Activated CD8-positive, alpha-beta memory T cell treated with anti-CD3 and anti-CD28 coated beads, Interleukin-2, amount 50 U/mL, for 1 hour (primary cell): ENCODE measurements around the gene IFT20.
"Not testable (repeated sequence)": the region's sequence is repeated elsewhere in the genome, so short reads cannot be mapped to it uniquely, and the experiment has no call there.

ENCODE experiments used
- DNase-seq: peaks from one replicate; pipeline ENCODE4 v3.0.0-alpha.2; 2020; ENCODE audit errors: extremely low read depth

IFT20 gene

DNA sequence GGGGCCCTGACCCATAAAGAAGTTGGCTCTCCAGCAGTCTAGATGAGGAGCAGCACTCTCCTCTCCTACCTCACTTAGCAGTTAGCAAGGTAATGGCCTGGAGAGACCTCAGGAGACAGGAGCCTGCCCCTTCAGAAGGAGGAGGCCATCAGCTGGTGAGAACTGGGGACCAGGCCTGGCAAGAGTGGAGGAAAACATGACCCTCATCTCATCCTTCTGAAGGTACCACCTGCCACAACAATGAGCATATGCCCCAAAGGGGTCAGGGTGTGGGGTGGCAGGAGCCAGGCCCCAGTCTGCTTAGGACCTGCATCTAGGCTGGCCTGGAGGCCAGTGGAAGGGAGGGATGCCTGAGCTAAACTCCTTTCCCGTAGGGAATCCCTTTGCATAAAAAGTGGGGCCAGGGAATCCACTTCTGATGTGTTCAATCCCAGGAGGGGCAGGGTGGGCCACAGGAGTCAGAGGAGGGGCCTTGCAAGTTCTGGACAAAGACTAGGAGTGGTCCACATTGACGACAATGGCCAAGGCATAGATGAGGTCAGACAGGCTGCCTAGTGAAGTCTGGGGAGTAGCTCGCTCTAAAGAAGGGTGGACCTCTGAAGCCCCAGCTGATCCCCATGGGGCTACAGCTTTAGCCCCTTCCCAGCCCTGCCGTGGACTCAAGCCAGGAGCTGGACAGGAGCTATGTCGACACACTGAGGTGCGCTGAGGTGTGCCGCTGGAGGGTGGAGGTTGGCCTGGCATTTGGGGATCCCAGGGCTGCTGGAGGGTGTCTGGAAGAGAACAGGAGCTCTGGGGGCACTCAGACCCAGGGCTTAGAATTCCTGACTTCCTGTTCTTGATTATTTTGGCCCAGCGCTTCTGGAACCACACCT is 28.7 kb upstream of the IFT20 start:
- no peak for DNase-seq

DNA sequence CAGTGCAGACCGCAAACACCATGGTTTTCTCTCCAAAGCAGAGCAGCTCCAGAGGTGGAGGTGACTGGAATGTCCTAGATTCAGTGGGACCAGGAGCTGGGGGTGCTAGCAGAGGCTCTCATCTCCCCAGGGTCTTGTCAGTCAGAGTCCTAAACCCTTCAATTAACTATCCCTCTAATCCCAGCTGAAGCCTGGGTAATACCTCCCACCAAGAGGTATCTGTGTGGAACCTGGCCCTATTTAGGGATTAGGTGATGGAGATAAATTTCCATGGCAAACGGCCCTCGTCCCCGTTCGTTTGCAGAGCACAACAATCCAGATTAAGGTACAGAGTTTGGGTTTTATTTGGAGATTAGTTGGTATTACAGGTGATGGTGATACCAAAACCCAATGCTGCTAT is 27.9 kb upstream of the IFT20 start:
- DNase-seq = no peak

DNA sequence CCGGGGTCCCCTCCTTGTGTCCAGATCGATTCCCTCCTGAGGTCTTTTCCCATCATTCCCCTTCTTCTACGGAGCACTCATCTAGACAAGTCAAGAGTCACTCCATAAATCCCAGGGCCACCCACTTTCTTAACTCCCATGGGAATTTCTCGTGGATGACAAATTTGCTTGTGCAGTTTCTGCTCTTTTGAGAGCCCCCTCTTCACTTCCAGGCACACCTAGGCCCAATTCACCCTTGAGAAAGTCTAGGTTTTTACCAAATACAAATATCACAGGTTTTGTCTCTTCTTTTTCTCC is 22.6 kb upstream of the IFT20 start:
- DNase-seq = no peak

DNA sequence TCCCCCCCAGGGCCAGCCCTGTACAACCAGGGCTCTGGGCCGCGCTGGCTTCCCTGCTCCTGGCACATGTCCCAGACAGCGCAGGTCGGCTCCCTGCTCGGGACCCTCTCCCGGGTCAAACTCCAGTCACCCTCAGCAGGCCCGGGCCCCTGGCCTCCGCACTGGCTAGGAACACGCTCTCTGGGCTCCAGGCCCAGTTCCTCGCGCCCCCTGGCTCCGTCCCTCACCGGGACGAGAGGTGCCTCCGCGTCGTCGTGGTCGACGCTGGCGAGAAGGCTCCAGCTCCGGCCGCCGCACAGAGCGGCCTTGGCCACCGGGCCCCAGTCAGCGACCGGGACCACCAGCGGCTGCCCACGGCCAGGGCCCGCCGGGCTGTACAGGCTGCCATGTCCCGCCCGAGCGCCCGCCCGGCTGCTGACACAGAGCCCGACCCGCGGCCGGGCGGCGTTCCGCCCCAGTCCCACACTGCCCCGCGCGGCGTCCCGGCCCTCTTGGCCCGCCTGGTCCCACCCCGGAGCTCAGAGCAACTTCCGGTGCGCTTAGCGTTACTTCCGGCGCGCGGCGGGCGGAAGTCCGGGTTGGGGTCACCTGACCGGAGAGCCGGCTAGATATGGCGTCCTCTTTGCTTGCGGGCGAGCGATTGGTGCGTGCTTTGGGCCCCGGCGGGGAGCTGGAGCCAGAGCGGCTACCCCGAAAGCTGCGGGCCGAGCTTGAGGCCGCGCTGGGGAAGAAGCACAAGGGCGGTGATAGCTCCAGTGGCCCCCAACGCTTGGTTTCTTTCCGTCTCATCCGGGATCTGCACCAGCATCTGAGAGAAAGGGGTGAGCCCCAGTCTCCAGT is 22.0 kb upstream of the IFT20 start, which contains the start of gene POLDIP2:
POLDIP2 (minus strand) TSS at position 467 of the 840 bp plus-strand sequence; CDS start at position 388, 79 bp downstream.
- DNase-seq = peak; percentile 81

DNA sequence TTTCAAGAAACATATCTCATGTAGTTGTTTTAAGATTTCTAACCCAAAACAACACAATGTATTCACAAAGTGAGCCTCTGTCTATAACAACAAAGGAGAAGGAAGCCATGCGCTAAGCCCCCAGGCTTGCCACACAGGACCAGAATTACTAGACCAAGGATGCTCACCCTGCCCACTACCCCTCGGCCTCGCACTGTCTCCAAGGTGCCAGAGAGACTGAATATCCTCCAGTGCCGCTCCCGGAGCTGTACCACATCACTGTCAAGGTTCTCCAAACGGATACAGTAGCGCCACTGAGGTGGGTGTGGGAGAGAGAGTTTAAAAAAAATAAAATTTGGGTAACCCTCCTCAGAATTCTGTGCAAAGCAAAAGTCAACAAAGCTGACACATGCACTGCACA is 15.0 kb upstream of the IFT20 start:
- DNase-seq = no peak

DNA sequence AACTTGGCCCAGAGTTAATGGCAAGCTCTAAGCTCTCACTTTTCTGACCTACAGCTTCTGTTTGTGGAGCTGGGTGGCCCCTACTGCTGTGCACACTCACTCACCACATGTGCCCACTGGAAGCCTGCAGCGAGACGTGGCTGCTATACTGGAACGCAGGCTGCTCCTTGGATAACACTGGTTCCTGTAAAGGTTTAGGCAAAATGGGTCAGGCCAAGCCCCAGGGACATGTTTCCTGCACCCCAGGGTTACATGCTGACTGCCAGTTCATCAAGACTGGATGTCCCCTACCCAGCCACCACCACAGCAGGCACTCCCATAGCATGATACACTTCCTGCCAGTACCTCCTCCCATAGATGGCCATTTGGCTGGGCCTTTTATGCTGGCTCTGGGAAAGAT is 13.7 kb upstream of the IFT20 start:
- no peak for DNase-seq

DNA sequence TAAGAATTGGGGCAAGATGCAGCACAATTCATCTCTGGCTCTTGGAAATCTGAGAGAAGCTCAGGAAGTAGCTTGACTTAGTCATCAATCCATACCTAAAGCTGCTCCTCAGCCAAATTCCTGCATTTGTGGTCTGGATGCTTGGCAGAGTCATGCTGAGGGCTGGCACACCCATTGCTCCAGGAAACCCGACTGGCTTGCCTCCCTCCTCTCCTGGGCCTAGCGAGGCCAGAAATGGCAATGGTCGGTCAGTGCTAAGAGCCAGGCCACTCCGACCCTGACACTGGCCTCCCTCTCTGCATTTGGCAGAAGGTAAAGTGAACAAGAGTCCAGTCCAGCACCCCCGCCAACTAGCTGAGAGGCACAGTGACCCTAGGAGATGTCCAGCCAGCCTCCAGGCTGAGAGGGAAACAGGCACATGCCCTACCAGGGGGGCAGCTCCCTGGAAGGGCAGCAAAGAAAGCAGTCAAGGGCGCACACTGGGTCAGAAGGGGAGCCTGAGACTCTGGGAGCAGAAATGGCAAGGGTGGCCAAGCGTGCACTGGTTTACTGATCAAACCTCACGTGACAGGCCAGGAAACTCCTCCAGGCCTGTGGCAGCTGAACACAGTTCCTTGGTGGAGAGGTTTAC is 12.1 kb upstream of the IFT20 start:
- no peak for DNase-seq

DNA sequence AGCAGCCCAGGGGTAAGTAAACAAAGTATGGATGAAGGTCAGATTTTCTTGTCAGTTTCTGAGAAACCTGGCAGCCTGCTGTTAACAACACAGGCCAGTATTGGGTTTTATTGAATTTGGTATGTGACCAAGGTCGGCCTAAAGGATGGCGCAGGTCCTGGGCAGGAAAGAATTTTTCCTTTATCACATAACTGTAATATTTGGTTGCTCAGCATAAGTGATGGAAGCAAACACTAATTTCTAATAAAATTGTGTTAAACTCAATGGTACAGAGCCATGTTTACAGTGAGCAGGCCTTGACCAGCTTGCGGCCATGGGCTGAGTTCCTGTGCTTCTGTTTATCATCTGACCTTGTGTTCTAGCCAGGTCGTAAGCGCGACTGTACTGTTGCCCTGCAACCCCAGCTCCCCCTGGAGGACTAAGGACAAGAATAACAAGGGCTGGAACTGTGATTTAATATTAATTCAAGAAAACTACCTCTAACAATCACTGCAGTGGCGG is 11.5 kb upstream of the IFT20 start:
- DNase-seq = no peak

DNA sequence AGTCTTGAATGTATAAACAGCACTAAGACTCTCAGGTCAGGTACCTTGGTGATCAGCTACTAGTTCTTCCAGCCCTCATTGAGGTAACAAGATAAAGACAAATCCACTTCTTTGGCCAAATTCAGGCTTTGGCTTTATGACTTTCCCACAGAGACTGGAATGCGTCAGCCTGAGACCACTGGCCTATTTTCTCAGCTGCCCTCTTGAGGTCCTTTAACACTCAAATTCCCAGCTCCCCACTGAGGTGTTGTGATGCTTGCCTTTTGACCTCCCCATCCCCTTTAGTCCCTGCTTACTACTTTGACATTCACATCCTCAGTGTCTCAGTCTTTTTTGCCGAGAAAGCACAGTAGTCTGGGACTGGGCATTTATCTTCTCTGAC is 10.9 kb upstream of the IFT20 start:
- DNase-seq = no peak

DNA sequence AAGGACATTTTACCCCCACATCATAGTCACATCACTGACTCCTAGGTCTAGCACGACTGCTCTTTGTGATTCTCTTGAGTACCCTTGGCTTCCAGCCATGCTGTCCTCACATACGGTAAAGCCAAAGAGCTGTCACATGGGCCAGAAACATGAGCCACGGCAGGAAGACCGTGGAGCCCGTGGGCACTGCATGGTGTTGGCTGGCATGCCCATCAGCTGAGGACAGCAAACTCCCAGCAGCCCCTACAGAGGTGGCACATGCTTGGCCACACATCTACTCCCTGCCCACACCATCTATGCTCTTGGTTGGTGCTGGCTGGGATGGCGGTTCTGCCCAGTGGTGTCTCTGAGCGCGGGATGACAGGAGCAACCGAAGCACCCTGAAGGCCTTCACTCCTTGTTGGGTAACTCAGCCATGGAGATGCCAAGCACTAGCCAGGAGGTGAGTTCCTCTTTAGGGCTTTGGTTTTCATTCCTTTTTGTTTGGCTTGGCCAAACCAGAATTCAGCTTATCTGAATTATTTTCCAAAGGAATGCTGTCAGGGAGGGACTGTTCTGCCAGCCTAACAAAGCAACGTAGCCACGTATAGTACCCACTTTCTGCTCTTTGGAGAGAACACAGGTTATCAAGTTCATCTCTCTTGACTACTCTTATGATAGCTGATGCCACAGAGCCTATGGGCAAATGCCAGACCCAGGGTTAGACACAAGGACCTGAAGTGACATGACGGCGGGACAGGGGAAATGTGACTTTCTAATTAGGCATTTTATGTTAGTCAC is 10.3 kb upstream of the IFT20 start:
- DNase-seq = no peak

DNA sequence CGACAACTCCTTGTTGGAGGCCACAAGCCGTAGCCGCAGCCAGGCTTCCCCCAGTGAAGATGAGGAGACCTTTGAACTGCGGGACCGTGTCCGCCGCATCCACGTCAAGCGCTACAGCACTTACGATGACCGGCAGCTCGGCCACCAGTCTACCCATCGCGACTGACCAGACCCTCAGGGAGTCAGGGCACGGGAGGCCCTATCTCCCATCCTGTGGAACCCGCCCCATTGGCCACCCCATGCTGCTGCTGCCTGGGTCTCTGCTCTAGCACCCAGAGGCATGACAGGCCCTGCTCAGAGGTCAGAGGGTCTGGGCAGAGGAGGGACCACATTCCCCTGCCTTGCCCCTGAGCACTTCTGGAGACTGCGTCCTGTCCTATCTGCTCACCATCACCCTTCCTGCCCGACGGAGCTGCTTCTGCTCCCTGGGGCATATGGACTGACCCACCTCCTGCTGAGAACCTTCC is 9.2 kb upstream of the IFT20 start:
- no peak for DNase-seq

DNA sequence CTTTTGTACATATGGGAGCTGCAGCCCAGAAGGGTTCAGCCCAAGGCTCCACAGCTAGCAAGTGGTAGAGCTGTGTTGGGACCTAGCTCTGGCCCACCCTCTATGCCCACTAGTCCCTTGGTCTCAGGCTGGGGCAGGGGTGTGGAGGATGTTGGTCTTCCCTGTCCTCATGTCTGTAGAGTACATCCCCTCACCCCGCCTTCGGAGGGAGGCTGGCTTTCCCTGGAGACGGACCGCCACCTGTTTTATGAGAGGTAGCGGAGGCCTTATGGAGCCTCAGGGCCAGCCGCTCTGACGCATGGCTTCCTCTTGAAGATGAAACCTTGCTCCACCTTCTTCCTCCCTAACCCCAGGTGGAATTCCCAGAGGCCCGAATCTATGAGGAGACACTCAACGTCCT is 8.7 kb upstream of the IFT20 start:
- DNase-seq = no peak

DNA sequence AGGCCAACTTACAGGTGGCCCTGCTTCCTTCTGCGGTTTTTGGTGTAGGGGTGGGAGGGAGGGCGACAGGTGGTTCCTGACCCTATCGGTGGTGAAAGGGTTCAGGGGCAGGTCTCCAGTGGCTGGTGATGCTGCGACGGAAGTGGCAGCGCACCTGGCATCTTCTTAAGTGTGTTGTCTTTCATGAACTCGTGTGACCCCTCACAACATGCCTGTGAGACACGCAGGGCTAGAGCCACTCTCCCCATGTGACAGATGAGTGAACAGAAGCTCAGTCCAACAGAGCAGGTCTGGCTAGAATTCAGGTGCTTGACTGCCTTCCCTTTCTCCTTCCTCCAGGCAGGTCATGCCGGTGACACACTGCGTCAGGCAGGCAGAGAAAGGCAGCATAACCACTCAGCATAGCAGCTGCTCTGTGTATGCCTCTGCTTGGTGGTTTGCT is 8.2 kb upstream of the IFT20 start:
- DNase-seq = no peak

DNA sequence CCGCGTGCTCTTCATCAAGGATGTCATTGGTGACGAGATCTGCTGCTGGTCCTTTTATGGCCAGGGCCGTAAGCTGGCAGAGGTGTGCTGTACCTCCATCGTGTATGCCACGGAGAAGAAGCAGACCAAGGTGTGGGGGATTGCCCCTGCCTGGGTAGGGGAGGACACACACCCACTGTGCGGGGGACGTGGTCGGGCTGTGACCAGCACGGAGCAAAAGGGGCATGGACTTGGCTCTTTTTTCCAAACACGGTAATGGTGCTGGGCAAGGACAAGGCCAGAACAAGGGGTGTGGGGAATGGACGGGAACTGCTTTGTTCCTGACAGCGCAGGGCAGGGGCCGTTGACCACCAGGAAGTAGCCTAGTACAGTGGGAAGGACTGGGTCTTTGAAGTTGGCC is 7.0 kb upstream of the IFT20 start:
- no peak for DNase-seq

DNA sequence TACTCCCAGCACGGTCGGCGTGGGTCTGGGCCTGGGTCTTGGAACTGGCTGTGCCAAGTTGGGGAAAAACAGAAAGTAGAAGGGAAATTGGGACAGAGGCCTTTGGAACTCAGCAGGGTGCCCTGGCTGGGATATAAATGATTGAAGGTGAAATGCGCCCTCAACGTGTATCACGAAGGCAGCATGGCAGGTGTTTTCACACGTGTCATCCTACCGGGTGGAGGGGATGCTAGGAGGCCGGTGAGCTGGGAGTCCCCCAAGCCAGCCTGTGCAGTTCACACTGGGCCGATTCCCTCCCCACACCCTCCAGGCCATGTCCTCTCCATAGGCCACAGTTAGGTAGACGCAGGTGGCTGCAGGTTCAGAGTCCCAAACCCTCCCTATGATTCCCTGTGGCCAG is 6.2 kb upstream of the IFT20 start:
- no peak for DNase-seq

DNA sequence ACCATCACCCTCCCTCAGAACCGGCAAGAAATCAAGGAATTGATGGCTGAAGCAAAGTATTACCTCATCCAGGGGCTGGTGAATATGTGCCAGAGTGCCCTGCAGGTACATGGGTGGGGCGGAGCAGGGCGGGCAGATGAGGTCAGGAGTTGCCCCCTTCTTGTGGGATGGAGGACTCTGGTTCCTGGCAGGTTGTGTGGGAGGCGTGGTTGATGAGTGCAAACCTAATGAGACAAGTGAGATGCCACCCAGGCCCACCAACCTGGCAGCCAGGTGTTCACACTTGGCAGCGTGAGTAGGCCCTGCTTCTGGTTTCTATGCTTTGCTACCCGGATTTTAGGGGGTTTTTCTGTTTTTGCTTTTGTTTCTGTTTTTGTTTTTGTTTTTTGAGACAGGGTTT is 5.1 kb upstream of the IFT20 start:
- DNase-seq = no peak

DNA sequence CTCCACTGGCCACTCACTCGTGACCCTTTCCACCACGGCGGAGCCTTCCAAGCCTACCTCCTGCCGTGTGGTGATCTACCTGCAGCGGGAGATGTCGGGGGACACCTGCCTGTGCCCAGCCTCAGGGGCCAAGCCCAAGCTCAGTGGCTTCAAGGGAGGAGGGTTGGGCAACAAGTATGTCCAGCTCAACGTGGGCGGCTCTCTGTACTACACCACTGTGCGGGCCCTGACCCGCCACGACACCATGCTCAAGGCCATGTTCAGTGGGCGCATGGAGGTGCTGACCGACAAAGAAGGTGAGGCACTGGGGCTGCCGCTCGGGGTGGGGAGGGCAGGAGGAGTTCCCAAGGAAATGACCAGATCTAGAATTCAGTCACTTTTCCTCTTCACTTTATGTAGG is 4.2 kb upstream of the IFT20 start:
- no peak for DNase-seq

DNA sequence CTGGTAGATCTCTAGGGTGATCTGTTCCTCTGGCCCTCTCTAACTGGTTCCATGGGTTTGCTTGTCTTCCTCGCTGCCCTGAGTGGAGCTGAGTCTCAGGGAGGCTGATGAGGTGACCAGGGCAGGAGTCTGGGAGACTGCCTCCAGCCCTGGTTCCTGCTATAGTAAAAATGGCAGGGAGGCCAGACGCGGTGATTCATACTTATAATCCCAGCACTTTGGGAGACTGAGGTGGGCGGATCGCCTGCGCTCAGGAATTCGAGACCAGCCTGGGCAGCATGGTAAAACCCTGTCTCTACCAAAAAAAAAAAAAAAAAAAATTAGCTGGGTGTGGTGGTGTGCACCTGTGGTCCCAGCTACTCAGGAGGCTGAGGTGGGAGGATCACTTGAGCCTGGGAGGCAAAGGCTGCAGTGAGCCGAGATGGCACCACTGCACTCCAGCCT is 3.5 kb upstream of the IFT20 start:
- DNase-seq = not testable (repeated sequence)

DNA sequence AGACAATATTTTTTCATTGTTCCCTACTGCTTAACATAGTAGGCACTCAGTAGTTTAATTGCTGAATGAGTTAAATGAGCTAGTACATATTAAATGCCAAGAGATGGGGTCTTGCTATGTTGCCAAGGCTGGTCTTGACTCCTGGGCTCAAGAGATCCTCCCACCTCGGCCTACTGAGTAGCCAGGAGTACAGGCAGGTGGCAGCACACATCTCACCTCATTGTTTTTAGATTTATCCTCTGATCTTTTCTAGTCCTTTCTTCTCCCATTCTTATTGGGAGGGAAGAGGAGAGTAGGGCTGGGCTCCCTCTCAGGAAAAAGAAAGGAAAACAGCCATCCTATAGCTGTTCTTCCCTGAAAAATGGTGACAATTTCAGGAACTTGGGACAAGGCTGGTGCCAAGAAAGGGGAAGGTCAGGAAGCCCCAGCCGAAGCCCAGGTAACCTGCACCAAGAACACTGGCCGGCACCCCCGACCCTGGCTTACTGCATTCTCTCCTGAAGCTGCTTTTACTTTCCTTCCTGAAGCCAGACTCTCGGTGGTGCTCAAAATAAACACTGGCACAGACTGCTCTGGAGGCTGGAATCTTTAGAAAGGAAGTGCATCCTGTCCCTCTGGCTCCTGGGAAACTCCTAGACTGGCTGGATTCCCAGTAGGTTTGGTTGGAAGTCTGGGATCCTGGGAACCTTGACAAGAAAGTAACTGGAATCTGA is 2.9 kb upstream of the IFT20 start:
- DNase-seq = no peak

DNA sequence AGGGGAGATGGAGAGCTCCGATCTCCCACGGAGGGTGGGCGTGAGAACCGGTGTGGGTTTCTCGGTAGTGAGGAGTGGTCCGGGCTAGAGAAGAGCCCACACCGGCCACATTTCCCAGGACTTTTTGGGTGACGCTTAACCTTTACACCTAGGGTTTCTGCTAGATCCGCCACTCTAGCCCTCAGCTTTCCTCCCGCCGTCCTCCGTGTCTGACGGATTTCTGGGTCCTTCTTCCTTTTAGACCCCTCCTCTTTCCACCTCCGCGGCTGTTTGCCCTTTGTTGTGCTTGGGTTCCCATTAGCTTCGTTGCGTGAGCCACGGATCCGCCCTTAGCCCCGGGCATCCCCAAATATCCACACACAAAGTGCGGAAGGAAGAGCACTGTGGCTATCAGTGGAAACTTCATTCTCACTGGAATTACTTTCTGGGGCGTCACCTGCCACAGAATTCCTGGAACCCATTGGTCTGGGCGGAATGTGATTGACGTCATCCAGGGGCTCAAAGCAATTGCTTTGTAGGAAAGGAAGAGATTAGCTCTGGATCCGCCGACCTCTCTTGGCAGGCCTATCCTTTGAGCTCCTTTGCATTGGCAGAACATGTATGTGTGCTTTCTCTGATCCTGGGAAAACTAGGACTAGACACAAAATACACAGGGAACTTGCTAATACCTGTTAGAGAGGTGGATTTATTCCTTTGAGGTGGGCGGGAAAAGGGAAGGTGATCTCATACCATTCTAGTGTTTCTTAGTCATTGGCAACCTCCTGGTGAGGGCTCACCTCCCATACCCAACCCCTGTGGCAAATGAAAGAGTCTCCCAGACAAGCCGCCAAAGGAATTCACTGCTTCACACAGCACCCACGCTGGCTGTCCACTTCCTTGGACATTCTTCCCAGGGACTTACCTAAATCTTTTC is 943 bp upstream of the IFT20 start:
- DNase-seq = no peak
